ENCODE data around the gene PSAPL1.
"Not testable (repeated sequence)": the region's sequence is repeated elsewhere in the genome, so short reads cannot be mapped to it uniquely, and the experiment has no call there.

The PSAPL1 gene

DNA sequence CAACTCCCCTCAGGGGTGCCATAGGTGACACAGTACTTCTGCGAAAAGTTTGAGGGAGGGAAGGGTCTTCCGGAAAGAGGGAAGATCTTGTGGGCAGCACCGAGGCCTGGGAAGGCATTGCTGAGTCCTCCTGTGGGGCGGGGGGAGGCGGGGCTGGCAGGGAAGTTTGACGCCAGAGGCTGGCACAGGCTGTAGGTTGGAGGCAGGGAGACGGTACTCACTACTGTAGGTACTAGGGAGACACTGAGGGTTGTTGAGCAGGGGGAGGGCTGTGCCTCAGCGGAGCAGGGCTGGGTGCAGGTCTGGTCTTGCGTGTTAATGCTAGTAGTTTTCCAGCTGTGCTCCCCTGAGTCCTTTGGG is 23.3 kb upstream of the PSAPL1 start:
- no peak for DNase-seq

DNA sequence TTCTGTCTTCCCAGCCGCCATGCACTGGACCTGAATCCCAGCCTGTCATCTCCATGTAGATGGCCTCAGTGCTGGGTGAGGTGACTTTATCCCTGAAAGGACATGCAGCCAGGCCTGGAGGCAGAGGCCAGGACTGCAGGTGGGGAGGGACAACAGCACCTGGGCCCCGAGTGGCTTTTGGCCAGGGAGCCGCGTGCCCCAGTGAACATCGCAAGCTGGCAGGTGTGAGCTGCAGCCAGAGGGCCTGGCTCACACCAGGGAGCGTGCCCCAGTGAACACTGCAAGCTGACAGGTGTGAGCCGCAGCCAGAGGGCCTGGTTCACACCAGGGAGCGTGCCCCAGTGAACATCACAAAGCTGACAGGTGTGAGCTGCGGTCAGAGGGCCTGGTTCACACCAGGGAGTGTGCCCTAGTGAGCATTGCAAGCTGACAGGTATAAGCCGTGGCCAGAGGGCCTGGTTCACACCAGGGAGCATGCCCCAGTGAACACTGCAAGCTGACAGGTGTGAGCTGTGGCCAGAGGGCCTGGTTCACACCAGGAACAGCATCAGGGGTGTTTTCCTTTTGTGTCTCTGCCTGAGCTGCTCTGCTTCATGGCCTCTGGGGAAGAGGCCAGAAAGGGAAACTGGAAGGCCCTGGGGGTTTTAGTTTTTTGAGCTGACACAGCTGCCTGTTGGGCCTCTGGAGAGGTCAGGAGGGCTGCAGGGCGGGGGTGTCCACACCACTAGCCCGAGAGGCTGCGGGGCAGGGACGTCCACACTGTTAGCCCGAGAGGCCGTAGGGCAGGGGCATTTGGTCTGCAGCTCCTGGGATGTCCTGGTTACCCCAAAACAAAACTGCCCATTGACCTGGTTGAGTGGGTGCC is 22.7 kb upstream of the PSAPL1 start:
- DNase-seq = no peak

DNA sequence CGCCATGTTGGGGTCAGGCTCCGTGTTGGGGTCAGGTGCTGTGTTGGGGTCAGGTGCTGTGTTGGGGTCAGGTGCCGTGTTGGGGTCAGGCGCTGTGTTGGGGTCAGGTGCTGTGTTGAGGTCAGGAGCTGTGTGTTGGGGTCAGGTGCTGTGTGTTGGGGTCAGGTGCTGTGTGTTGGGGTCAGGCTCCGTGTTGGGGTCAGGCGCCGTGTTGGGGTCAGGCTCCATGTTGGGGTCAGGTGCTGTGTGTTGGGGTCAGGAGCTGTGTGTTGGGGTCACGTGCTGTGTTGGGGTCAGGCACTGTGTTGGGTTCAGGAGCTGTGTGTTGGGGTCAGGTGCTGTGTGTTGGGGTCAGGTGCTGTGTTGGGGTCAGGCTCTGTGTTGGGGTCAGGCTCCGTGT is 18.1 kb upstream of the PSAPL1 start:
- not testable (repeated sequence) for DNase-seq

DNA sequence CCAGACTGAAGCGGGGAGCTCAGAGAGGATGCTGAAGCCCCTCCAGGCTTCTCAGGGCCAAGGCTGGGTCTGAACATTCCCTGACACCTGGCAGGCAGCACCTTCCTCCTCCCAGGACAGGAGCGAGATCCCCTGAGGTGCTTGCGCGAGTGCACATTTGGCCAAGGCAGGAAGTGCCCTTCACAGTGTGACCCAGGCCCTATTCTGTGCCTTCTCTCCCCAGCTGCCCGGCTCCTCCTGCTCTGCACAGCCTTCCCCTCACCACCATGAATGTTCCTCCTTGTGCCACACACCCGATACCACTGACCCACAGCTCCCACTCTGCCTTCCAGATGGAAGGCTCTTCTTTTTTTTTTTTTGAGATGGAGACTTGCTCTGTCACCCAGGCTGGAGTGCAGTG is 17.1 kb upstream of the PSAPL1 start:
- DNase-seq = no peak

DNA sequence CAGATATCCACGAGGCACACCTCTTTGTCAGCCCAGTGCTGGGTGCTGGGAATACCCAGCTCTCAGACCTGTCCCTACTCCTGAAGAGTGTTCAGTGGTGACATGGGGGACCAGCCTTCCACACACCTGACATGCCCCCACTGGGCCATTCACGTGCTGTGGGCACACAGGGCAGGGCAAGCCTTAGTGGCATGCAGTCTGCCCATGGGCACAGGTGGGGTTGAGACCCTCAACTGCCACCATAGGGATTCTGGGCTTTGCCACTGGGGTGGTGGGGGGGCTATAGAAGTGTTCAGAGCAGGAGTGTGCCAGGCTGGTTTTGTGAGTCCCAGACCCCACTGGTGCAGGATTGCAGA is 16.7 kb upstream of the PSAPL1 start:
- DNase-seq = no peak

DNA sequence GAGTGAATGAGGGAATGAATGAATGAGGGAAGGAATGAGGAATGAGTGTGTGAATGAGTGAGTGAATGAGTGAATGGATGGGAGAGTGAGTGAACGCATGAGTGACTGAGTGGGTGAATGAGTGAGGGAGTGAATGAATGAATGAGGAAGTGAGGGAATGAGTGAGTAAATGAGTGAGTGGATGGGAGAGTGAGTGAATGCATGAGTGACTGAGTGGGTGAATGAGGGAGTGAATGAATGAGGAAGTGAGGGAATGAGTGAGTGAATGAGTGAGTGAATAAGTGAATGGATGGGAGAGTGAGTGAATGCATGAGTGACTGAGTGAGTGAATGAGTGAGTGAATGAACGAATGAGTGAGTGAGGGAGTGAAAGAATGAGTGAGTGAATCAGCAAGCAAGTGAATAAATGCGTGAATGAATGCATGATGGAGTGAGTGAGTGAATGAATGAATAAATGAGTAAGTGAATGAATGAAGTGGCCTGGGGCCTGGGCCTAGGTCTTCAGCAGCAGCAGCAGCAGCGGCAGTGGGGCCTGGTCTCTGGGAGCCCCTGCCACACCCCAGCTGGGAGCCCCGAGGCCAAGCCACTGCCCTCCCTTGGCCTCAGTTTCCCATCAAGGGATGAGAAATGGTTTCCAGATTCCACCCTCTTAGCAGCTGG is 16.2 kb upstream of the PSAPL1 start:
- no peak for DNase-seq

DNA sequence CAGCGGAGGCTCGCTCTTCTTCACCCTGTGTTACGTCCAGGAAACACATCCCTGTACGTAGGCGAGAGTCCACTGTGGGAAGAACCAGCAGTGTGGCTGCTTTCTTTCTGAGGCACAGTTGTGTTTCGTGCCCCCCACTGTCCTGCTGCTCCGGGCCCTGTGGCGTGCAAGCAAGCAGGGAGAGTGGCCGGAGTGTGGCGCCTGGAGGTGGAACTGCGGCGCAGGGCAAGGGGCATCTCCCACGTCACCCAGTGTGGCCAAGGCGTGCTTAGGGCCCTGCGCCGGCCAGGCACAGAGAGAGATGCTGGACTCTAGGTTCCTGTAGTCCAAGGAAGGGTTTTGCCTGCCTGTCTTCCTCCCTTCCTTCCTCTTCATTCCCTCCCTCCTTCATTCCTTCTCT is 13.3 kb upstream of the PSAPL1 start:
- DNase-seq = no peak

DNA sequence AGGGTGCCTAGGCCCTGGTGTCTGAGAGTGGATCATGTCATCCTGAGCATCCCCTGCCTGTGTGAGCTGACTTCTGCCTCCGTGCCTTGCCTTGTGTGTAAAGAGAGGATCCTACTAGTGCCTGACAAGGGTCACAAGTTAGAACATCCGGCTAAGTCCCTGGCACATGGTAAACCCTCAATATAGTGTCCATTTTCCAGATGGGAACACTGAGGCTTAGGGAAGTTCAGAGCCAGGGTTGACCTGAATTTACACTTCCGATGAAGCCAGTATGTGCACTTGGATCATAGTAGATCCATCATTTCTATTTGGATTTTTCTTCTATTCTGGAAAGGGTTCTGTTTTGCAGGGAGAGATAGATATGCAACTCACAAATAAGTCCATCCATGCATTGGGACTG is 12.5 kb upstream of the PSAPL1 start:
- no peak for DNase-seq

DNA sequence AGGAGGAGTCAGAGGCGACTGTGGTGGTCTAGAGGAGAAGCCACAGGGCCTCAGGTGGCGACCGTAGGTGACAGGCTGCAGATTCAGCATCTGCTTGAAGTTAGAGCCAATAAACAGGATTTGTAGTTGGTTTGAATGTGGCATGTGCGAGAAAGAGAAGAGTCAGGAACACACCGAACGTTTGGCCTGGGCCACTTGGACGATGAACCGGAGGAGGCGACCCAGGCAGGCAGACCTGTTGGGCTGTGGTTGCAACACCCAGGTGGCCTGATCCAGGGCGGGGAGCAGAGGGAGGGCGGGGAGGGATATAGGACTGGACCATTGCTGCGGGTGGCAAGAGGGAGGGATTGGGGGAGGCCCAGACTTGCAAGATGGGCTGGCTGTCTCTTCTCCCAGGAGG is 10.0 kb upstream of the PSAPL1 start:
- no peak for DNase-seq

DNA sequence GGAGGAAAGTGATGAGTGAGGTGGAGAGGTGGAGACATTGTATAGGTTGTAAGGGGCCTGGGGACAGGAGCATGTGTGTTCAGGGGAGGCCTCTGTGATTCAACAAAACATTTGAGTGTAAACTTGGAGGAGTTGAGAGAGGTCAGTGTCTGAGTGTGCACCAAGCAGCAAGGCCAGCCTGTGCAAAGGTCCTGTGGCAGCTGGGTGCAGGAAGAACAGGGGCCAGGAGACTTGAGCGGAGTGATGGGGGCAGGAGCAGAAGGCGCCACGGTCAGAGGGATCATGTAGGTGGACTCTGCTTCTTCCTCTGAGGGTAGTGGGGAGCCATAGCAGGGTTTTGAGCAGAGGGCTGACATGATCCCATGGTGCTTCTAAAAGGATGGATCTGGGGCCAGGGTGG is 9.6 kb upstream of the PSAPL1 start:
- no peak for DNase-seq

DNA sequence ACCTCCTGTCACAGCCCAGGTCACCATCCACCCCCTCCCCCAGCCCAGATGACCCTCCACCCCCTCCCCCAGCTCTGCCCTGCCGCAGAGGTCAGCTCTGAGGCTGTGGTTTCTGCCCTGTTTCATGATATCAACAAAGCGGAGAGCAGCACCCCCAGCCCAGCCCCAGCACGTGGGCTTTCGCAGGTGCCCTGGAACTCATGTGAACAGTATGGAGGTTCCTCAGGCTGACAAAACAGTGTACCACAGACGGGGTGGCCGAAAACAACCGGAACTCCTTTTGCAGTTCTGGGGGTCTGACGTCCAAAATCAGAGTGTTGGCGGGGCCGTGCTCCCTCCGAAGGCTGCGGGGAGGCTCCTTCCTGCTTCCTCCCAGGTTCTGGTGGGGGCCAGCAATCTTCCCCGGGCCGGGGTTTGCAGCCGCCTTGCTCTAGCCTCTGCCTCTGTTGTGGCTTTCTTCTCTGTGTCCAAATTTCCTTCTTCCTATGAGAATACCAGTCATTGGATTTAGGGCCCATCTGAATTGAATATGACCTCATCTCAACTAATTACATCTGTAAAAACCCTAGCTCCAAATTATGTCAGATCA is 7.9 kb upstream of the PSAPL1 start:
- no peak for DNase-seq

DNA sequence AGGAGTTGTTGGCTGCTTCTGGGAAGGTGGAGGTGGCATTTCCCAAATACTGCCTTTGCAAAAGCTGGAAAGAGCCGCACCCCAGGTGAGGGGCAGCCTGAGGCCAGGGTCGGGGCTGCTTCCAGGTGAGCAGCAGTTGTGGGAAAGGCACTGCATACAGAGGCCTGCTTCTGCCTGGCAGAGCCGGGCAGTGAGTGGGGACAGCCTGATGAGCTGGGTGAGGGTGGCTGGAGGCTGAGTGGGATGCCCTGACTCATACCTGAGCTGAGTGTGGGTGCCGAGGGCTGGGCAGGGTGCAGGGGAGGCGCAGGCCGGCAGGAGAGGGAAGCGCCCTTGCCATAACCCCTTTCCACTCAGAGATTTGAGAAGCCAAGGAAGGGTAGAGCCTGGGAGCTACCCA is 6.5 kb upstream of the PSAPL1 start:
- DNase-seq = no peak

DNA sequence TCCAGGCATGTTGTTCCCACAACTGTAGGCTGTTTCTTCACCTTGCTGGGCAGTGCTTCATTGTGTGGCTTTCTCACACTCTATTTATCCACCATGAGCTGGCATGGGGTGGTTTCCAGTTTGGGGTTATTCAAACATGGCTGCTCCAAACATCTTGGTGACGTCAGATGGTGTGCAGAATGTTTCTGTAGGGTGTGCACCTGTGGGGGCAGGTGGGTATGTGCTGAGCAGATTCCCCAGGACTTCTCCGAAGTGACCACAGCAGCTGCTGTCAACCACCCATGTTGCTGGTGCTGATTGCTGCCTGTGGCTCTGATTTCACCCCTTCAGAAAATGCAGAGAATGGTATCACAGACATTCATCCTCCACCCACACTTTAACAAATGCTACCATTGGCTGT is 5.0 kb upstream of the PSAPL1 start:
- no peak for DNase-seq

DNA sequence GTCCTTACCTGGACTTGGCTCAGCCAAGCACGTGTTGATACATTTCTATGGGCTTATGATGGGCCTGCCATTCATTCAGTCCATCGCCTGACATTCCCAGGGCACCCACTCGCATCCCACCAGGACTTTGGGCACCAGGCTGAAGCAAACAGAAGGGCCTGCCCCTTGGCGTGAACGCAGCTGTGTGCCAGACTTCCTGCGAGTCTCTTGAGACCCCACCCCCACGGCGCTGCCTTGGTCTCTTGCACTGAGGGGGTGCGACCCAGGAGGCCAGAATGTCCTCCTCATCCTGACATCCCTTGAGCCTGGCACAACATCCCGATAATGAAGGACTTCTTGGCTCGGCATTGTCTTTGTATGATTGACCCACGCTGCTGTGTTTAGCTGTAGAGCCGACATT is 1.5 kb upstream of the PSAPL1 start:
- no peak for DNase-seq

DNA sequence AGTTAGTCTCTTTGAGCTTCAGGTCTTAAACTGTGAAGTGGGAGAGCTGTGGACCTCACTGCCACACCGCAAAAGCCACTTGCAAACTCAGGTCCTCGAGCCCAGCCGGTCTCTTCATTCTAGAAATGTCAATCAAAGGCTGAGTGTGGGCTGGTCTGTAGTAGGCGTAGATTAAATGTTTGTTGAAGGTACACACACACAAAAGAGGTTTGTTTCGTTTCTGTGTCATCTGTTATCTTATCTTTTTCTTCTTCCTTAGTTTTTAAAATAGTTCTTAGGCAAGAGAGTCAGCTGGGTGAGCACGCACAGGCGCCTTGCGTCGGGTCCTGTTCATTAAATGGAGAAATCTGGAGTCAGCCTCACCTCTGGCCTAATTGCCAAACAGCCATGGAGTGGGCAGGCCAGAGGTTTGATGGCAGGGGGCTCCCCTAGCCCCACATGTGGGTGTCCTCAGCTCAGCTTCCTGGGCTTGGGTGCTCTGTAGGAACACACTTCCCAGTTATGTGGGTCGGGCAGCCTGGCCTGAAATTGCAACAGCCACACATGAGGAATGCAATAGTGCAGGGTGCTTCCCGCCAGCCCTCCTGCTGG is 836 bp upstream of the PSAPL1 start:
- DNase-seq = no peak

DNA sequence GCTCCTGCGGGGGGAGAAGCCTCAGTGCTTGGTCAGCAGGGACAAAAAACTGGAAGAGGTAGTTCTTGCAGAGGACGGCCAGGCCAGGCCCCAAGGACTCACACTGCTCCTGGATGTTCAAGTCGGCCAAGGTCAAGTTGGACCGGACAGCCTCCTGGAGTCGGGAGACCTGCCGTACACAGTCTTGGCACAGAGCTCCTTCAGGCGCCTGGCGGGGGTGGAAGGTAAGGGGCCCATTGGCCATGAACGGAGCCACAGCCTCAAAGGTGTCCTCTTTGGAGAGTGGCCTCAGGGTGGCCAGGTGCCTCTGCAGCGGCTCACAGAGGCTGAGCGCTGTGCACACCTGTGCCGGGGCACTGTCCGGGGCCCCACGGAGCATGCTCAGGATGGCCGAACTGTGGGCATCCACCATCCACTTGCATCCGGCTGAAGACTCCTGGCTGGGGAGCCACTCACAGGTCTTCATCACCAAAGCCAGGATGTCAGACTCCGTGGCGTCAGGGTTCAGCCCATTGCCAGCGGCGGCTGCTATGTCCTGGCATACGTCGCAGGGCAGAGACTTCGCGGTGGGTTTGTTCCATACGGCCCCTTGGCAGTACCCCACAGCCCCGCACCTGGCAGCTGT is 477 bp downstream of the PSAPL1 start:
- DNase-seq = no peak

DNA sequence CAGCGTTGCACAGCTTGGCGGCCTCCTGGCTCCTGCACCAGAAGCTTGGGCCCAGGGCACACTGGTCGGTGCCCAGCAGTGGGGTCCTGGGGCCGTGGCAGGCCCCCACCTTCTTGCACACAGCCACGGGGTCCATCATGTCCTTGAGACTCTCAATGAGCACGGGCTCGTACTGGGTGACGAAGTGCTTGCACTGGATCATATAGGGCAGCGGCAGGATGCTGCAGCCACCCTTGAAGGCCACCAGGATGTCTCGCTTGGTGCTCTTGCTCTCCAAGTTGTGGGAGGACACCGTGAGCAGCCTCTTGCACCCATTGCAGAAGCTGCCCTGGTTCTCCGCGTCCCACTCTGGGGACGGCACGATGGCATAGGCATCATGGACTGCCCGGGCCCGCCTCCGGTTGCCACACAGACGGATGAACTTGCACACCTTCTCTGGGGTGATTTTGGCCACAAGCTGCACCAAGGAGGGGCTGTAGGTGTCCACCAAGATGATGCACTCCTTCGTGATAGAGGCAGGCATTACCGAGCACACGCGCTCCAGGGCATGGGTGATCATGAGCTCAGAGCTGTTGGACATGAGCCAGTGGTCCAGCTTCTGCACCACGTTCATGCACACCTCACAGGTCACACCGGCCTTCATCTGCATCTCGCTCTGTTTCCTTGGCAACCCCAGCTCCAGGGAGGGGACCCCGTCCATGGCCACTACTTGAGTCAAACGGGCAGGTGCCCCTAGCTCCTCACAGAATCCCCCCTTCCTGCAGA is 1.2 kb downstream of the PSAPL1 start:
- no peak for DNase-seq

DNA sequence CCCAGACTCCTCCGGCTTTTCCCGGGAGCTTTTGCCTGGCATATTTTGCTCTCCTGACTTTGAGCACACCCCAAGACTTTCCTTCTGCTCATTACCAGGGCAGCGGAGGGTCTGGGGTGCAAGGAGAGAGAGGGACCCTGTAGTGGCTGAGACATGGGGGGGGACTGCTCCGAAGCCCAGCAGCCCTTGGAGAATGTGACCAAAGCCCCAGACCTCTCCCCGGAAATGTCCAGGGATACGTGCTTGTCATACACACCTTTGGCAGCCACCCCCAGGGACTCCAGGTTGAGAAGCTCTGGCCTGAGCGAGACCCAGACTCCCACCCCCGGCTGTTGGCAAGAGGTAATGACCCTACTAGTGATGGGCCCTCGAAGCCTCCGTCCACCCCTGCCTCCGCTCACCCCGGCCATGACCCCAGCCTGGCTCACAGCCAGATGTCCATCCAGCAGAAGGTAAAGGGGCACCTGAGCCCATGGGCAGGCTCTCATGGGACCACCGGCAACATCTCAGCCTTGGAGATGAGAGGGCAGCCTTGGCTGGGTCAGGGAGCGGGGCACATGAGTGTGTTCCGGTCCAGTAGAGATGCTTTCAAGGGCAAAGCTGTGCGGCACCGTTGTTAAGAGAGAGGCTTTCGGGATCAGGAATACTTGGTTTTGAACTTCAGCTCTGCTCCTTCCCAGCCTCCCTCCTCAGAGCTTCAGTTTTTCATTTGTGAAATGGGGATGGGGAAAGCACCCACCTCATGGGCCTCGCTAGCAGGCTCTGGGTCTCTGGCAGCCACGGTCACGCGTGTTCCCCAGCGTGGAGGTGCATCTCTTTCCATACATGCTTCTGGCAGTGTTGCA is 2.0 kb downstream of the PSAPL1 start:
- DNase-seq = no peak

DNA sequence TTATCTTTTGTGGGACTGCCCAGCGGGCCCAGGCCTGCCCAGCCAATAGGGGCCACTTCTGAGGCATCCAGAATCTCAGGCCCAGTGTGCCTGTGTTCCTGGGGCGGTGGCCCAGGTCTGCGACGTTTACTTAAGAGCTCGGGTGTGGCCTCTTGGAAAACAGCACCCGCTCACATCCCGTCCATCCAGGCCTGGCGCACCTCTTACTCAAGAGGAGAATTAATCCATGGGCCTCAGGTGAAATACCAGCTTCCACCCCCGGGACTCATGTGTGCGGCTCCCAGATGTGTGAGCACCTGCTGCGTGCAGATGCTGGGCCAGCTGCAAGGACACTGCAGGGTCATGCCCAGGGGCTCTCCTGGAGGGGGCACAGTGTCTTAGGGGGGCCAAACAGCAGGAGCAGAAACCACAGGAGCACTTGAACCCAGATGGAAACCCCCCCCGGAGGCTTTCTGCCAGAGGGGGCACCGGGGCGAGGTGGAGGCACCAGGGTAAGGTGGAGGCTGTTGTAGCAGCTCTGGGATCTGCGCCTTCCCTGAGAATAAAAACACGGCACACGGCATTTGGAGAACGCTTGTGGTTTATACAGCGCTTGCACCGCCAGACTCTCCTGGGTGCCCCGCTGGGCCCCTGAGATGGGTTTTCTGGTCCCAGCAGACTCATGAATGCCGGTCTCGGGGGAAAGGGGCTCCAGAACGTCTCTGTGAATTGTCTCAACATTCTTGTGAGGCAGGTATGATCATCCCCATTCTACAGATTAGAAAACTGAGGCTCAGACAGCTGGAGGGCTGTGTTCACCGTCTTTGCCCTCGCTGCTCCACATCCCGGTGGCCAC is 2.8 kb downstream of the PSAPL1 start:
- no peak for DNase-seq

DNA sequence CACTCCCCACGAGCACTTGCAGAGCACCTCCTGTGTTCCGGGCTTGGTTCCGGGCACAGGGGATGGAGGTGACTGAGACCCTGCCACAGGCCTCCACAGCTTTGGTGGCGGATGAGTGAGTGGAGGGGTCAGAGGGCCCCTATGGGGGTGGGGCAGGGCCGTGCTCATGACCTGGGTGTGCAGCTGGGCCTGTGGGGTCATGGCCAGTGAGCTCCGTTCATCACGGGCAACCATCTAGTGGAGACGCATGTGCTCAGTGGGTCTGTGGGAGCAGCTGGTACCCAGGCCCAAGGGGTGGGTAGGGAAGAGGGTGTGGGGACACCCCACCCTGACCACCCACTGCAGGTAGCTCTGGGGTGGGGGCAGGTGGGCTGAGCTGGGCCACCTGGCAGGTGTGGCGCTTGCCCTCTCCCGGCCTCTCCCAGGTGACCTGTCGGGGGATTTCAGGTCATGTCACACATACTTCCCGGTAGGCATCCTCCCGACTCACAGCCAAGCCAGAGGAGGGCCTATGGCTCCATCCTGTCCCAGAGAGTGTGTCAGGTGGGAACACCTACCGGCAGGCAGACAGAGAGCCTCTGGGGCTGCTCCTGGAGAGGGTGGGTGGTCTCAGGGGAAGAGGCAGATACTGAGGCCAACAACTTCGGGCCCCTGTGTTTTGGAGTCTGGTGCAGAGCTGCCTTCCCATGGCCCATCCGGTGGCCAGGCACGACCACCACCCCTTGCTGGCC is 3.6 kb downstream of the PSAPL1 start:
- DNase-seq = no peak

Measured in DMS153 (cell line).